Endothelial cell (in vitro differentiated cells): ENCODE measurements around the gene CDIP1. TPM values are rescaled to one million over a fixed set of nuclear protein-coding genes. Genes with fewer than 3 reads are reported as not detected.
A peak's percentile ranks its signal among the peaks of the same experiment; 100 is the strongest.

Source experiments
- DNase-seq: peaks from one replicate; pipeline ENCODE4 v3.0.0; 2021; ENCODE audit warnings: low spot score
- H3K27ac Mint-ChIP-seq: one replicate; pipeline ENCODE4 v1.8.0; 2021; ENCODE audit warnings: mixed read lengths, inconsistent platforms; ENCODE audit not compliant: unreplicated experiment
- H3K27me3 Mint-ChIP-seq: one replicate; pipeline ENCODE4 v1.8.0; 2021; ENCODE audit warnings: mild to moderate bottlenecking, moderate library complexity, mixed read lengths, inconsistent platforms; ENCODE audit not compliant: unreplicated experiment
- H3K36me3 Mint-ChIP-seq: one replicate; pipeline ENCODE4 v1.8.0; 2021; ENCODE audit warnings: mild to moderate bottlenecking, low read depth, mixed read lengths, inconsistent platforms; ENCODE audit not compliant: unreplicated experiment
- H3K4me1 Mint-ChIP-seq: one replicate; pipeline ENCODE4 v1.8.0; 2021; ENCODE audit warnings: mild to moderate bottlenecking, mixed read lengths, inconsistent platforms; ENCODE audit not compliant: unreplicated experiment
- H3K4me3 Mint-ChIP-seq: one replicate; pipeline ENCODE4 v1.8.0; 2021; ENCODE audit warnings: mild to moderate bottlenecking, mixed read lengths, inconsistent platforms; ENCODE audit not compliant: unreplicated experiment
- H3K9me3 Mint-ChIP-seq: one replicate; pipeline ENCODE4 v1.8.0; 2021; ENCODE audit warnings: mixed read lengths, inconsistent platforms; ENCODE audit not compliant: unreplicated experiment
- total RNA-seq: library from RNA; stranded (reverse); fragmentation: NEBNext Ultra II Directional; extraction: Animal tissue kit (Norgen Biotek cat#: 25700); gene quantifications from one replicate; pipeline ENCODE4 v1.2.1, GENCODE V29; 2021; ENCODE audit not compliant: unreplicated experiment
- TF ChIP-seq, protein P1 (sequence below): fragments of 200-600 bp; sonication (generic); IDR thresholded peaks from one replicate; pipeline ENCODE4 v1.5.0; 2021; ENCODE audit warnings: antibody characterized with exemption; ENCODE audit not compliant: unreplicated experiment

Gene CDIP1
- total RNA-seq, 1 donor from 2014 or later: 25.6 TPM

- Mint-ChIP-seq H3K27ac (no peak overlapping the region), H3K27me3 (peaks cover 4% of the 10 kb centered on the region), H3K9me3 (no peaks in the 10 kb centered on the region)
Measured at GRCh38 chr16:4491898-4492297, 46.7 kb downstream of the CDIP1 start.

GRCh38 chr16:4489030-4489429, 49.5 kb downstream of the CDIP1 start:
- Mint-ChIP-seq H3K27ac (peak overlapping the region; percentile 42), H3K36me3 (peaks cover 38% of the 10 kb centered on the region), H3K4me3 (no peak overlapping the region), H3K27me3 (peaks cover 4% of the 10 kb centered on the region), H3K4me1 (peaks cover 9% of the 10 kb centered on the region), H3K9me3 (no peaks in the 10 kb centered on the region)
- DNase-seq: no peak
- TF ChIP-seq, protein P1, sequence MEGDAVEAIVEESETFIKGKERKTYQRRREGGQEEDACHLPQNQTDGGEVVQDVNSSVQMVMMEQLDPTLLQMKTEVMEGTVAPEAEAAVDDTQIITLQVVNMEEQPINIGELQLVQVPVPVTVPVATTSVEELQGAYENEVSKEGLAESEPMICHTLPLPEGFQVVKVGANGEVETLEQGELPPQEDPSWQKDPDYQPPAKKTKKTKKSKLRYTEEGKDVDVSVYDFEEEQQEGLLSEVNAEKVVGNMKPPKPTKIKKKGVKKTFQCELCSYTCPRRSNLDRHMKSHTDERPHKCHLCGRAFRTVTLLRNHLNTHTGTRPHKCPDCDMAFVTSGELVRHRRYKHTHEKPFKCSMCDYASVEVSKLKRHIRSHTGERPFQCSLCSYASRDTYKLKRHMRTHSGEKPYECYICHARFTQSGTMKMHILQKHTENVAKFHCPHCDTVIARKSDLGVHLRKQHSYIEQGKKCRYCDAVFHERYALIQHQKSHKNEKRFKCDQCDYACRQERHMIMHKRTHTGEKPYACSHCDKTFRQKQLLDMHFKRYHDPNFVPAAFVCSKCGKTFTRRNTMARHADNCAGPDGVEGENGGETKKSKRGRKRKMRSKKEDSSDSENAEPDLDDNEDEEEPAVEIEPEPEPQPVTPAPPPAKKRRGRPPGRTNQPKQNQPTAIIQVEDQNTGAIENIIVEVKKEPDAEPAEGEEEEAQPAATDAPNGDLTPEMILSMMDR: no peak

More at GRCh38 chr16:4491898-4492297, 46.7 kb downstream of the CDIP1 start:
- TF ChIP-seq, protein P1: no peak
- no peak overlapping the region for H3K4me3 Mint-ChIP-seq
- H3K36me3 Mint-ChIP-seq: peaks cover 32% of the 10 kb centered on the region
- H3K4me1 Mint-ChIP-seq: peaks cover 6% of the 10 kb centered on the region
- no peak for DNase-seq

GRCh38 chr16:4488499-4488967, 50.0 kb downstream of the CDIP1 start:
- no peaks in the 10 kb centered on the region for H3K9me3 Mint-ChIP-seq
- peaks cover 9% of the 10 kb centered on the region for H3K4me1 Mint-ChIP-seq
- TF ChIP-seq, protein P1: no peak
- H3K36me3 Mint-ChIP-seq: peaks cover 36% of the 10 kb centered on the region
- H3K27ac Mint-ChIP-seq: no peak overlapping the region
- no peak overlapping the region for H3K4me3 Mint-ChIP-seq
- peaks cover 5% of the 10 kb centered on the region for H3K27me3 Mint-ChIP-seq
- DNase-seq: no peak

DNA sequence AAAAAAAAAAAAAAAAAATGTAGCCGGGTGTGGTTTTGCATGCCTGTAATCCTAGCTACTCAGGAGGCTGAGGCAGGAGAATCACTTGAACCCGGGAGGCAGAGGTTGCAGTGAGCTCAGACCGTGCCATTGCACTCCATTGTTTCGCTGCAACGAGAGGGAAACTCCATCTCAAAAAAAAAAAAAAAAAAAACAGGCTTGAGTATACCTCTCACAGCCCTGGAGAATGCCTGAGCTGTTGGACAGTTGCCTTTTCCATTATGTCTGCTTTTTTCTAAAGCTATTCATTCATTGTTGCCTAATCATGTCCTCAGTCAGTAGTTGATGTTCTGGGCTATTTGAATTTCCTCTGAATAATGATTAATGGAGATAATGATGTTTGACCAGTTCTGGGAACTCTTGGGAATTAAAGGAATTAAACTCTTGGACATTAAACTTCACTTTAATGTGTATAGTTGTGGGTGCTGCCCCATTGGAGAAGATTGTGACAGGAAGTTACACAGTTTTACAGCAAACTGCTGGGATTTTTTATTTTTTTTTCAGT, 50.5 kb downstream of the CDIP1 start:
- Mint-ChIP-seq H3K4me1 (peaks cover 12% of the 10 kb centered on the region), H3K4me3 (no peak overlapping the region), H3K36me3 (peaks cover 35% of the 10 kb centered on the region), H3K27ac (no peak overlapping the region), H3K27me3 (peaks cover 3% of the 10 kb centered on the region), H3K9me3 (no peaks in the 10 kb centered on the region)
- TF ChIP-seq, protein P1: no peak
- DNase-seq: no peak

DNA sequence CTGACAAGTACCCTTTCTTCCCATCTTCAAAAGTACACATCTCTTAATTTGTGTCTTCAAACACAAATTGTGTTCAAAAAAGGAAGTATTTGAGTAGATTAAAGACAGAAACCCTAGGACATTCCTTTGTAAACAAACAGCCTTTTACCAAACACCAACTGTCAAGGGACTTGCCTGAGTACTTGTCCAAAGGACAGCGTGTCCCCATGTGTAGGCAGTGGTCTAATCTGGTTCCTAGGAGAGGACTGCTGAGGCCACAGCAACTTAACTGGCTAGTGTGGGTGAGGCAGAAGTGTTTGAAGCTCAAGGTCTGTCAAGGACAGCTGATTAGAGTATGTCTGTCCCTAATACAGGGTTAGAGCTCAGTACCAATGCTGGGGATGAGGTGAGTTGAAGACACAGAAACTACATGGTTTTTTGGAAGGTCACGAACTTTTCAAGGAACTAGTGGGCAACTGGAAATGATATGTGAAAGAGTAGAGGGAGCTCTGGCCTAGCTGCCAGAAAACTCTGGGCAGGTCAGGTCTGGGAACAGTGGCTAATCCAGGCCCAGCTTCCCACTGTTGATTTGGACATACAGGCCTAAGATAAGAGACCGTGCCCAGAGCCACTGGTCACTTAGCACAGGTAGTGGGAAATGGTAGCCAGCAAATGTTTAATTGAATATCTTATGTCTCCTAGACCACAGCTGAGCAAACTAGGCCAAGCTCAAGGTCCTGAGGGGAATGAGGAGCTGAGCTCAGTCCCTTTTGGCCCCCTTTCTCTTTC, 52.3 kb downstream of the CDIP1 start:
- Mint-ChIP-seq H3K27ac (no peak overlapping the region), H3K36me3 (peaks cover 41% of the 10 kb centered on the region), H3K9me3 (no peaks in the 10 kb centered on the region), H3K4me1 (peaks cover 30% of the 10 kb centered on the region), H3K27me3 (peaks cover 3% of the 10 kb centered on the region), H3K4me3 (no peak overlapping the region)
- DNase-seq: no peak
- TF ChIP-seq, protein P1: no peak
